Mucosa of descending colon (tissue), 3 donors: Measurements from ENCODE around the gene CDC42EP4. TPM values are rescaled to one million over a fixed set of nuclear protein-coding genes. Genes with fewer than 3 reads are reported as not detected.

Experiments used
- ATAC-seq: fragments of 200-7000 bp; cut with Tn5 transposase; one replicate; pipeline ENCODE4 v1.9.1; 2020; ENCODE audit warnings: mild to moderate bottlenecking, moderate library complexity
- DNase-seq, 3 donors: peaks; one replicate each; pipeline ENCODE4 v3.0.0-alpha.2; 2020
- H3K36me3 ChIP-seq: fragments of 200-600 bp; one replicate; pipeline ENCODE4 v1.8.0; 2021; ENCODE audit warnings: low read depth, mild to moderate bottlenecking
- H3K4me1 ChIP-seq: fragments of 200-600 bp; one replicate; pipeline ENCODE4 v1.8.0; 2021; ENCODE audit warnings: low read depth, mild to moderate bottlenecking
- H3K4me3 ChIP-seq: fragments of 200-600 bp; one replicate; pipeline ENCODE4 v1.8.0; 2021; ENCODE audit warnings: mild to moderate bottlenecking
- H3K9me3 ChIP-seq: fragments of 200-600 bp; one replicate; pipeline ENCODE4 v1.8.0; 2021; ENCODE audit warnings: mild to moderate bottlenecking
- intact Hi-C, 2 donors: fragments of 100-400 bp; cut with DNase I in 1 of 2; cut with micrococcal nuclease in 1 of 2; formaldehyde crosslinking; loops; one replicate each; pipeline versions ENCODE4 v1.11.0 to v1.11.1; 2022; cut with DNase I, micrococcal nuclease
- total RNA-seq, 3 donors: library from RNA; stranded (reverse); fragmentation: NEBNext Ultra II Directional in 2 of 3; extraction: Animal tissue kit (Norgen Biotek cat#: 25700) in 2 of 3; gene quantifications; one replicate each; pipeline versions ENCODE4 v1.2.1 to v1.2.4, GENCODE V29; 2021 to 2023
- TF ChIP-seq, protein P1 (sequence below): fragments of 200-600 bp; IDR thresholded peaks from one replicate; pipeline ENCODE4 v1.8.0; 2022; ENCODE audit warnings: antibody characterized with exemption, mild to moderate bottlenecking
- donor health status: DM: no; HTN: no; CAD: no; lungs with moderate emphysema.
- donor health status: DM: no; HTN: no; CAD: no.
- donor health status: DM: no; HTN: yes; CAD: no.

CDC42EP4 gene
- total RNA-seq, 3 donors from 2014 or later = 54.6 to 95.2 (median 75.9) TPM

DNA sequence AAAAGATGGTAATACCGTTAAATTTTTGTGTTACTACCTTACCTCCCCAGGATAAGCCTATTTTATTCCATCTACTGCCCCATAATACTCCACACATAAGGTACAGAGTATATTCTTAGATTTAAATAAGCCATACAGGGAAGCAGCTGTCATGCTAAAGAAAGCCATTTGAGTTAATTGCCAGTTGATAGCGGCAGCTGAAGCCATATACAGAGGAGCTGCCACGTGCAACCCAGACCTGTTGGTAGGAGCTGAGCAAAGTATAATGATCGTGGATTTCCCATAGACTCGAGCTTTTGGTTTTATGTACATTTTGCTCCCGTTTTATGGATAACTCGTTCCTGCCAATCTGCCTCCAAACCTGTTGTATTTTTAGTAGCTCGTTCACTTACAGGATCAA is 62.1 kb downstream of the CDC42EP4 start:
- DNase-seq (no peak), ATAC-seq (no peak)
- intact Hi-C loops = no loop called here

DNA sequence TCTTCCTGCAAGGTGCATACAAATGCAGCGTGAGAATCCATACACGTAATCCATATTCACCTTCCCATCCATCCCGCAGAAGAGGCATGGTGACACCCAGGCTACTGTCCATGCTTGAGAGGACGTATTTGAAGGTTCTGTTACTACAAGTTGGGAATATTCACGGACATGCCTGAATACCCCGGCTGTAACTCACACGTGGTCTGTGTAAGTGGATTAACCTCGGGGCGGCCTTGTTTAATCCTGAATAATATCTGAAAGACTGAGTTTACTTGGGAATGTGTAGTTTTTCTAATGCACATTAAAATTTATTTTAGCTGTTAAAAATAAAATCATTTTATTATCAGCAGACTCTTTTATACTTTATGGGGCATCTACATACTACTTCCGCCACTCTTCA is 63.3 kb downstream of the CDC42EP4 start:
- ATAC-seq (no peak), DNase-seq (no peak)
- H3K4me3 ChIP-seq = no peak overlapping the region
- intact Hi-C loops = no loop called here
- no peaks in the 10 kb centered on the region for H3K36me3 ChIP-seq
- no peaks in the 10 kb centered on the region for H3K4me1 ChIP-seq
- no peaks in the 10 kb centered on the region for H3K9me3 ChIP-seq
- TF ChIP-seq, protein P1, sequence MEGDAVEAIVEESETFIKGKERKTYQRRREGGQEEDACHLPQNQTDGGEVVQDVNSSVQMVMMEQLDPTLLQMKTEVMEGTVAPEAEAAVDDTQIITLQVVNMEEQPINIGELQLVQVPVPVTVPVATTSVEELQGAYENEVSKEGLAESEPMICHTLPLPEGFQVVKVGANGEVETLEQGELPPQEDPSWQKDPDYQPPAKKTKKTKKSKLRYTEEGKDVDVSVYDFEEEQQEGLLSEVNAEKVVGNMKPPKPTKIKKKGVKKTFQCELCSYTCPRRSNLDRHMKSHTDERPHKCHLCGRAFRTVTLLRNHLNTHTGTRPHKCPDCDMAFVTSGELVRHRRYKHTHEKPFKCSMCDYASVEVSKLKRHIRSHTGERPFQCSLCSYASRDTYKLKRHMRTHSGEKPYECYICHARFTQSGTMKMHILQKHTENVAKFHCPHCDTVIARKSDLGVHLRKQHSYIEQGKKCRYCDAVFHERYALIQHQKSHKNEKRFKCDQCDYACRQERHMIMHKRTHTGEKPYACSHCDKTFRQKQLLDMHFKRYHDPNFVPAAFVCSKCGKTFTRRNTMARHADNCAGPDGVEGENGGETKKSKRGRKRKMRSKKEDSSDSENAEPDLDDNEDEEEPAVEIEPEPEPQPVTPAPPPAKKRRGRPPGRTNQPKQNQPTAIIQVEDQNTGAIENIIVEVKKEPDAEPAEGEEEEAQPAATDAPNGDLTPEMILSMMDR = no peak

More for the DNA sequence above, 62.1 kb downstream of the CDC42EP4 start:
- Histone ChIP-seq H3K4me3 (no peak overlapping the region), H3K36me3 (no peaks in the 10 kb centered on the region), H3K4me1 (no peaks in the 10 kb centered on the region), H3K9me3 (no peaks in the 10 kb centered on the region)
- TF ChIP-seq, protein P1 = no peak

DNA sequence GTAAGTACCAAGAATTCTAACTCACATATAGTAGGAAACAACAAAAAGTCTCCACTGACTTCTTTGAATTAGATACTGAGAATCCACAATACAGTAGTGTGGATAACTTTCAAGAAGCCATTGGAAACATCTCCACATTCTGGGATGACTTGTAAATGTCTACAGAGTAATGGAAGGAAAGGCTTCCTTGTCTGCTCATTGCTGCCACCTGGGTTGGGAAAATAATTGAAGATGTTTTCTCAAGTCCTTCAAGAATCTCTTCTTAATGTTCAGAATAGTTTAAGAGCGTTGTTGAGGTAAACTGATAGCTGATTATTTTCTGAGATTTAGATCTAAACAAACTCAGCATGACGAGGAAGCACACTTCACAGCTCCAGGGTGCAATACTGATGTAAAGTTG is 64.1 kb downstream of the CDC42EP4 start:
- H3K4me3 ChIP-seq = no peak overlapping the region
- TF ChIP-seq, protein P1 = no peak
- H3K36me3 ChIP-seq = no peaks in the 10 kb centered on the region

DNA sequence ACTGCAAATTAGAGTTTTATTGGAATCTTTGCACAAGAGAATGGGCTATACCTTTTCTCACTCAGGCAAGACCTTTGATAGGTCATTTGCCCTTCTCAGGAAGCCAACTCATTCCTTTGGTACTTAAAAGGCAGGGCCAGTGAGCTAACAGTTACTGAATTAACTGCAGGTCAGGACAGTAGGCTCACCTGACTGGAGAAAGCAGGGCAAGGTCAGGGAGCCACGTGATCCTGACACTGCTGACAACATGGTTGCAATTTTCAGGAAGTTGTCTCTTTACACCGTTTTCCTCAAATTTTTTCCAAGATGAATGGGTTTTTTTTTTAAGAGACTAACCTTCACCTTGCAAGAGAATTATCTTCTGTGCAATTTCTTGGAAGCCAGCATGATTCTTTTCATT is 71.2 kb downstream of the CDC42EP4 start:
- no peak for DNase-seq
- Histone ChIP-seq H3K4me3 (no peak overlapping the region), H3K4me1 (no peaks in the 10 kb centered on the region), H3K9me3 (no peaks in the 10 kb centered on the region), H3K36me3 (no peaks in the 10 kb centered on the region)
- TF ChIP-seq, protein P1 = no peak
- intact Hi-C loops = no loop called here
- ATAC-seq = peak; percentile 53

More for the DNA sequence above, 64.1 kb downstream of the CDC42EP4 start:
- intact Hi-C loops = no loop called here
- H3K9me3 ChIP-seq = no peaks in the 10 kb centered on the region
- ATAC-seq (no peak), DNase-seq (no peak)
- no peaks in the 10 kb centered on the region for H3K4me1 ChIP-seq

DNA sequence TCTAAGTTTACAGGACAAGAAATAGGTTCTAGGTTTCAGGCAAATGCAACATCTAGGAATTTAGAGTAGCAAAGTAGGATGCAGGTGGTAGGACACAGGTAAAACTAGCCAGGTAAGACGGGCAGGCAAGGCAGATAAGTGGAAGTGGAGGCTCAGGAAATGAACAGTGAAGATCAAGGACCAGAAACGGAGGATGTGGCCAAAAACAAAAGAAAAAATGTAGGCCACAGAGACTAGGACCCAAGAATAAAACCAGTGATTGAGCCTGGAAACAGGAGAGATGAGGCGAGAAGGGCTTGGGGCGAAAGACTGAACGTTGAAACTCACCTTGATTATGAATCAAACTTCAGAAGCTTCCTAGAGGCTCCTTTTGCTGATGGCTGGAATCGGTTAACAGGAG is 74.1 kb downstream of the CDC42EP4 start:
- Histone ChIP-seq H3K4me1 (peaks cover 18% of the 10 kb centered on the region), H3K4me3 (no peak overlapping the region)
- intact Hi-C loops = no loop called here

More for the DNA sequence above, 74.1 kb downstream of the CDC42EP4 start:
- no peaks in the 10 kb centered on the region for H3K9me3 ChIP-seq
- ATAC-seq (no peak), DNase-seq (no peak)
- no peaks in the 10 kb centered on the region for H3K36me3 ChIP-seq
- TF ChIP-seq, protein P1 = no peak
